Measurements from ENCODE around the gene PRKD2.
A peak's percentile ranks its signal among the peaks of the same experiment; 100 is the strongest.

The PRKD2 gene

DNA sequence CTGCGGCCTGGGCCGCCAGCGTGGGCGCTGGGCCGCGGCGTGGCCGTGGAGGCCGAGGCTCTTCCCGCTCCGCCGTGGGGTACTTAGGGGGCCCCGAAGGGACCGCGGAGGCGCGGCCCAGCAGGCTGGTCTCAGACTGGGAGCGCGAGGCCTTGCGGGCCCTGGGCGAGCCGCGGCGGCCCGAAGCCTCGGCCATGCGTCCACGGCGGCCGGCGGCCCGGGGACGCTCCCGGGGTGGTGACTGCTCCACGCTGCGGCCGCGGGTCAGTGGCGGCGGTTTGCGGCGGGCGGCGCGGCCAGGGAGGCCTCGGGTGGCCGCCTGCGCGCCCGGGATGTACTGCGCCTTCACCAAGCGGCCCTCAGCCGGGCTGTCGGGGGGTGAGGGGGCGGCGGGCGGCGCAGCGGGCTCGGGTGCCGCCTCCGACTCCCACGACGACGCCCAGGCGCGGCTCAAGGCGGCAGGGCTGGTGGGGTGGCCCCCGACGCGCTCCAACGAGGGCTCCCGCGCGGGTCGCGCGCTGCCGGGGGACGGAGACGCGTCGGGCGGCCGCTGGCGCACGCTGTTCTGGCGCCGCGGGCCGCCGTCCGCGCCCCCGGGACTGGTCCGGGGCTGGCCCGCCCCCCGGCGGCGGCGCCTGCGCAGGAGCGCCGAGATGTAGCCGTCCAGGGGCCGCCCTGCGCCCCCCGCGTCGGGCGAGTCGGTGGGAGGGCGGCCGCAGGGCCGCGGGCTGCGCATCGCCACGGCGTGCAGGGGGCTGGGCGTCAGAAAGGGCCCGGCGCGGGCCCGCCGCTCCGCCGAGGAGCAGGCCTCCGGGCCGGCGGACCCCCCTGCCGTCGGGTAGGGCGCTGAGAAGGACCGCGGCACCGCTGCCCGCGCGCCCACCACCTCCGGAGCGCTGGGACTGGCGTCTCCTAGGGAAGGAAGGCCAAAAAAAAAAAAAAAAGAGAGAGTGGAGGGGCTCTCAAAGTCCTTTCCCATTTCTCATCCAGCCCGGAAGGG lies 67.7 kb downstream of the PRKD2 start:
- H3K4me1 ChIP-seq (ENCODE audit: insufficient read depth, low read length), result no peaks in the 10 kb centered on the region; the same call in 1 of the 2 replicates
- H3K9ac ChIP-seq (ENCODE audit: low read depth, low read length), result no peak overlapping the region
- no peak overlapping the region for H3K27ac ChIP-seq (ENCODE audit: low read length)
- H3K4me3 ChIP-seq (ENCODE audit: low read length), result no peak overlapping the region; the same call in 1 of the 2 replicates
- H3K9me3 ChIP-seq (ENCODE audit: insufficient read depth, low read depth, low read length), result no peaks in the 10 kb centered on the region
- H3K27me3 ChIP-seq (ENCODE audit: insufficient read depth, low read length), result peaks cover 69% of the 10 kb centered on the region
- no peaks in the 10 kb centered on the region for H3K36me3 ChIP-seq (ENCODE audit: insufficient read depth, low read depth, low read length)

- no peaks in the 10 kb centered on the region for H3K36me3 ChIP-seq (ENCODE audit: insufficient read depth, low read depth, low read length)
- no peak overlapping the region; the same call in 1 of the 2 replicates for H3K4me3 ChIP-seq (ENCODE audit: low read length)
- H3K27ac ChIP-seq (ENCODE audit: low read length), result no peak overlapping the region
- peaks cover 69% of the 10 kb centered on the region for H3K27me3 ChIP-seq (ENCODE audit: insufficient read depth, low read length)
- H3K9me3 ChIP-seq (ENCODE audit: insufficient read depth, low read depth, low read length), result no peaks in the 10 kb centered on the region
- no peak overlapping the region for H3K9ac ChIP-seq (ENCODE audit: low read depth, low read length)
- H3K4me1 ChIP-seq (ENCODE audit: insufficient read depth, low read length), result no peaks in the 10 kb centered on the region
Measured at GRCh38 chr19:46648060-46648960, 68.6 kb downstream of the PRKD2 start.

DNA sequence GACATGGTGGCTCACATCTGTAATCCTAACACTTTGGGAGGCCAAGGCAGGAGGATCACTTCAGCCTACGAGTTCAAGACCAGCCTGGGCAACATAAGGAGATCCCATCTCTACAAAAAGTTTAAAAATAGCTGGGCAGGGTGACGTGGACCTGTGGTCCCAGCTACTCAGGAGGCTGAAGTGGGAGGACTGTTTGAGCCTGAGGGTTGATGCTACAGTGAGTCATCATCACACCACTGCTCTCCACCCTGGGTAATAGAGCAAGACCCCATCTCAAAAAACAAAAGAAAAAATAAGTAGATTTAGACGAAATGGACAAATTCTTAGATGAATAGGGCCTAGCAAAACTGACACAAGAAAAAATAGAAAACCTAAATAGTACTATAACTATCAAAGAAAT lies 70.5 kb downstream of the PRKD2 start:
- Histone ChIP-seq H3K4me1 (ENCODE audit: insufficient read depth, low read length) (no peaks in the 10 kb centered on the region), H3K27me3 (ENCODE audit: insufficient read depth, low read length) (peaks cover 74% of the 10 kb centered on the region), H3K27ac (ENCODE audit: low read length) (no peak overlapping the region), H3K9me3 (ENCODE audit: insufficient read depth, low read depth, low read length) (no peaks in the 10 kb centered on the region), H3K9ac (ENCODE audit: low read depth, low read length) (no peak overlapping the region), H3K36me3 (ENCODE audit: insufficient read depth, low read depth, low read length) (no peaks in the 10 kb centered on the region), H3K4me3 (ENCODE audit: low read length) (no peak overlapping the region)

GRCh38 chr19:46644720-46645119 lies 72.2 kb downstream of the PRKD2 start:
- Histone ChIP-seq H3K36me3 (ENCODE audit: insufficient read depth, low read depth, low read length) (no peaks in the 10 kb centered on the region), H3K9me3 (ENCODE audit: insufficient read depth, low read depth, low read length) (no peaks in the 10 kb centered on the region)

DNA sequence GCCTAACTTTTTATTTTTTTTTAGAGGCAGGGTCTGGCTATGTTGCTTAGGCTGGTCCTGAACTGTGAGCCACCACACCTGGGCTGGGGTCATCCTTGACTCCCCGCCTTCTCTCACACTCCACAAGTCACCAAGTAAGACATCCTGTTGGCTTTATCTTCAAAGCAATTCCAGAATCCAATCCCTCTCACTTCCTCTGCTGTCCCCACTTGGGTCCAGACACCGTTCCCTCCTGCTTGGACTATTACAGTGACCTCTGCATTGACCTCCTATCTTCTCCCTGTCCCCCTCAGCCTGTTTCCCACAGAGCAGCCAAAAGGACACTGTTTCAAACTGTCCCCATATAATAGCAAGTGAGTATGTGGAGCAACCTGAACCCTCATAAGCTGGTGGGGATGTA lies 76.3 kb downstream of the PRKD2 start:
- Histone ChIP-seq H3K36me3 (ENCODE audit: insufficient read depth, low read depth, low read length) (no peaks in the 10 kb centered on the region), H3K27ac (ENCODE audit: low read length) (no peak overlapping the region), H3K9me3 (ENCODE audit: insufficient read depth, low read depth, low read length) (no peaks in the 10 kb centered on the region), H3K27me3 (ENCODE audit: insufficient read depth, low read length) (peaks cover 71% of the 10 kb centered on the region), H3K4me1 (ENCODE audit: insufficient read depth, low read length) (no peaks in the 10 kb centered on the region), H3K9ac (ENCODE audit: low read depth, low read length) (no peak overlapping the region), H3K4me3 (ENCODE audit: low read length) (no peak overlapping the region)

More at GRCh38 chr19:46644720-46645119, 72.2 kb downstream of the PRKD2 start:
- H3K9ac ChIP-seq (ENCODE audit: low read depth, low read length), result no peak overlapping the region
- no peaks in the 10 kb centered on the region for H3K4me1 ChIP-seq (ENCODE audit: insufficient read depth, low read length)
- H3K27ac ChIP-seq (ENCODE audit: low read length), result no peak overlapping the region
- H3K27me3 ChIP-seq (ENCODE audit: insufficient read depth, low read length), result peaks cover 76% of the 10 kb centered on the region
- H3K4me3 ChIP-seq (ENCODE audit: low read length), result no peak overlapping the region

DNA sequence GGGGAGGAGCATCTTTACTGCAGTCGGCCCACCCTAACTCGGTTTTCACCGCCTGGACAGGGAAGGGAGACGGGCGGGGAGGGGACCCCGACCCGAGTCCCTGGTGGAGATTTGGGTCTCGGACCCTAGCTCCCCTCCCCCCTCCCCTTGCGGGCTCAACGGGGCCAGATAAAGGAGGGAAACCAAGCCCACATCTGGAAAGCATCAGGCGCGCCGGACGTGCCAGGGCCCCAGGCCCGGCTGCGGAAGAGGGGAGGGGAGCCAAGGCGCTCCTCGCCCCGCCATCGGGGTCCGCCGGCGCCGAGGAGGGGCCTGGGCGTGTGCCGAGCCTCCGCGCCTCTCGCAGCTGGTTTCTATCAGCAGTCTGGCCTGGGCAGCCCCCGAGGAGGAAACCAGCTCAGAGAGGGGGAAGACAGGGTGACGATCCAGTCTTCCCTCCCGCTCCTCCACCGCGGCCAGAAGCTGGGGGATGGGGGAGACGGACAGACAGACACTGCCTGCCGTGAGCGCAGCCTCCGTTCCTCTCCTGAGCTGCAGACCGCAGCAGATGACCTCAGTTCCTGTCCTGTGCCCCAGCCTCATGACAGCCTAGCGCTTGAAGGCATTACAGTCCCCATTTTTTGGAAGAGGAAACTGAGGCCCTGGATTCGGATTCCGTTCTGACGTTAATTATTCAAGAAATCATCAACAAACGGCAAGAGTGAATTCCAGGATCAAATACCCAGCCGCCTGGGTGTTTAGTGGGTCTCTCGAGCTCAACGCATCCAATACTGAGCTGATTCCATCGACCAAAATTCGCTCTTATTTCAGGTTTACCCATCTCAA lies 77.3 kb downstream of the PRKD2 start:
- H3K4me3 ChIP-seq (ENCODE audit: low read length), result peak overlapping the region; percentile 73
- H3K9ac ChIP-seq (ENCODE audit: low read depth, low read length), result peak overlapping the region; percentile 53; the same call in 1 of the 2 replicates
- H3K36me3 ChIP-seq (ENCODE audit: insufficient read depth, low read depth, low read length), result no peaks in the 10 kb centered on the region
- no peak overlapping the region for H3K27ac ChIP-seq (ENCODE audit: low read length)
- H3K9me3 ChIP-seq (ENCODE audit: insufficient read depth, low read depth, low read length), result no peaks in the 10 kb centered on the region
- no peaks in the 10 kb centered on the region; the same call in 1 of the 2 replicates for H3K4me1 ChIP-seq (ENCODE audit: insufficient read depth, low read length)
- H3K27me3 ChIP-seq (ENCODE audit: insufficient read depth, low read length), result peaks cover 69% of the 10 kb centered on the region

DNA sequence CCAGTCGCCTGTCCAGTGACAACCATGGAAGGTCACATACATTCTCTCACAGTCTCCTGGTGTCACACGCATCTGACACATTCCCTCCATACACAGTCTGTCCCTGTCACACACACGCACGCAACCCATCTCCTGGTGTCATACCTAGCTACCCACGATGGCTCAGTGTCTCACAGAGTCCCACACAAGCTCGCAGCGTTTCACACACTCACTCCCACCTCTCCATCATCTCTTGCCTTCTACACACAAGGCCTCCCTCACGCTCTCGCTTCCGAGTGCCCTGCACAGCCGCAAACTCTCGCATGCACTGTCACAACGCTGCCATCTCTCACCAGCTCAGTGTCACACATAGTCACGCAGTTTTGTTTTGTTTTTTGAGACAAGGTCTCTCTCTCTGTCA lies 79.7 kb downstream of the PRKD2 start:
- Histone ChIP-seq H3K27me3 (ENCODE audit: insufficient read depth, low read length) (peaks cover 87% of the 10 kb centered on the region), H3K4me1 (ENCODE audit: insufficient read depth, low read length) (no peaks in the 10 kb centered on the region; the same call in 1 of the 2 replicates), H3K27ac (ENCODE audit: low read length) (no peak overlapping the region), H3K36me3 (ENCODE audit: insufficient read depth, low read depth, low read length) (no peaks in the 10 kb centered on the region), H3K9me3 (ENCODE audit: insufficient read depth, low read depth, low read length) (no peaks in the 10 kb centered on the region), H3K4me3 (ENCODE audit: low read length) (no peak overlapping the region), H3K9ac (ENCODE audit: low read depth, low read length) (no peak overlapping the region)

GRCh38 chr19:46635920-46636761 lies 80.8 kb downstream of the PRKD2 start, which contains the start of gene GNG8:
GNG8 (minus strand) TSS chr19:46636202; CDS start chr19:46634682, 1,520 bp downstream.
- Histone ChIP-seq H3K27me3 (ENCODE audit: insufficient read depth, low read length) (peaks cover 89% of the 10 kb centered on the region), H3K4me1 (ENCODE audit: insufficient read depth, low read length) (peaks cover 4% of the 10 kb centered on the region), H3K36me3 (ENCODE audit: insufficient read depth, low read depth, low read length) (no peaks in the 10 kb centered on the region), H3K4me3 (ENCODE audit: low read length) (peak within 1 kb of the TSS; percentile 73; the same call in 1 of the 2 replicates), H3K9ac (ENCODE audit: low read depth, low read length) (no peak within 1 kb of the TSS), H3K27ac (ENCODE audit: low read length) (no peak within 1 kb of the TSS), H3K9me3 (ENCODE audit: insufficient read depth, low read depth, low read length) (no peaks in the 10 kb centered on the region)

- Histone ChIP-seq H3K27ac (ENCODE audit: low read length) (no peak overlapping the region), H3K4me3 (ENCODE audit: low read length) (peak overlapping the region; percentile 73; the same call in 1 of the 2 replicates), H3K36me3 (ENCODE audit: insufficient read depth, low read depth, low read length) (no peaks in the 10 kb centered on the region), H3K27me3 (ENCODE audit: insufficient read depth, low read length) (peaks cover 77% of the 10 kb centered on the region), H3K4me1 (ENCODE audit: insufficient read depth, low read length) (peaks cover 10% of the 10 kb centered on the region), H3K9me3 (ENCODE audit: insufficient read depth, low read depth, low read length) (no peaks in the 10 kb centered on the region), H3K9ac (ENCODE audit: low read depth, low read length) (no peak overlapping the region)
Measured at GRCh38 chr19:46634656-46635218, 82.2 kb downstream of the PRKD2 start.

- no peak overlapping the region for H3K27ac ChIP-seq (ENCODE audit: low read length)
- H3K4me3 ChIP-seq (ENCODE audit: low read length), result peak overlapping the region; percentile 73; the same call in 1 of the 2 replicates
- H3K27me3 ChIP-seq (ENCODE audit: insufficient read depth, low read length), result peaks cover 72% of the 10 kb centered on the region
- no peak overlapping the region for H3K9ac ChIP-seq (ENCODE audit: low read depth, low read length)
- no peaks in the 10 kb centered on the region for H3K9me3 ChIP-seq (ENCODE audit: insufficient read depth, low read depth, low read length)
- H3K4me1 ChIP-seq (ENCODE audit: insufficient read depth, low read length), result peaks cover 10% of the 10 kb centered on the region
- no peaks in the 10 kb centered on the region for H3K36me3 ChIP-seq (ENCODE audit: insufficient read depth, low read depth, low read length)
Measured at GRCh38 chr19:46634045-46634655, 82.8 kb downstream of the PRKD2 start.
